Cardiac septum (tissue), 1 donor: ENCODE results near the gene STIMATE. TPM values are rescaled to one million over a fixed set of nuclear protein-coding genes. Genes with fewer than 3 reads are reported as not detected.

Experiments used
- DNase-seq: peaks from one replicate; pipeline ENCODE4 v3.0.0-alpha.2; 2020; ENCODE audit warnings: low spot score
- intact Hi-C: fragments of 100-400 bp; cut with DNase I; formaldehyde crosslinking; loops from one replicate; pipeline ENCODE4 v1.14.0; 2022
- total RNA-seq: library from RNA; stranded (reverse); fragmentation: NEBNext Ultra II Directional; extraction: Animal tissue kit (Norgen Biotek cat#: 25700); gene quantifications from one replicate; pipeline ENCODE4 v1.2.1, GENCODE V29; 2021
- donor health status: DM: no; HTN: no; CAD: no.

STIMATE gene
- total RNA-seq, 1 donor from 2014 or later, result 11.2 TPM

DNA sequence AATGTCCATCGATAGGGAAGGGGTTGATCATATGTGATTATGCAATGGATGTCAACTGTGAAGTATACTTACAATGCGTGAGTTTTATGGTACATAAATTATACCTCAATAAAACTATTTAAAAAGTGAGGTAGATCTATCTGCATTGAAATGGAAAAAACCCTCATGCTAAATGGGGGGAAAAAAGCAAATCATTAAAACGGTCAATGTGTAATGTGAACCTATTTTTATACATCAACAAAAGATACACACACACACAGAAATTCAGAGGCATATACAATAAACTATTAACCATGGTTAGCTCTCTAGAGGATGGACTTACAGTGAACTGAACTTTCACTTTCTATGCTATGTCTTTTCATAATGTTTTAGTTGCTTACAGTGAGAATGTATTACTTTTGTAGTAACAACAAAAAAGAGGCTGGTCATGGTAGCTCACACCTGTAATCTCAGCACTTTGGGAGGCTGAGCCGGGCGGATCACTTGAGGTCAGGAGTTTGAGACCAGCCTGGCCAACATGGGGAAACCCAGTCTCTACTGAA is 23.1 kb downstream of the STIMATE start:
- DNase-seq, result no peak
- intact Hi-C loops, result no loop called here

DNA sequence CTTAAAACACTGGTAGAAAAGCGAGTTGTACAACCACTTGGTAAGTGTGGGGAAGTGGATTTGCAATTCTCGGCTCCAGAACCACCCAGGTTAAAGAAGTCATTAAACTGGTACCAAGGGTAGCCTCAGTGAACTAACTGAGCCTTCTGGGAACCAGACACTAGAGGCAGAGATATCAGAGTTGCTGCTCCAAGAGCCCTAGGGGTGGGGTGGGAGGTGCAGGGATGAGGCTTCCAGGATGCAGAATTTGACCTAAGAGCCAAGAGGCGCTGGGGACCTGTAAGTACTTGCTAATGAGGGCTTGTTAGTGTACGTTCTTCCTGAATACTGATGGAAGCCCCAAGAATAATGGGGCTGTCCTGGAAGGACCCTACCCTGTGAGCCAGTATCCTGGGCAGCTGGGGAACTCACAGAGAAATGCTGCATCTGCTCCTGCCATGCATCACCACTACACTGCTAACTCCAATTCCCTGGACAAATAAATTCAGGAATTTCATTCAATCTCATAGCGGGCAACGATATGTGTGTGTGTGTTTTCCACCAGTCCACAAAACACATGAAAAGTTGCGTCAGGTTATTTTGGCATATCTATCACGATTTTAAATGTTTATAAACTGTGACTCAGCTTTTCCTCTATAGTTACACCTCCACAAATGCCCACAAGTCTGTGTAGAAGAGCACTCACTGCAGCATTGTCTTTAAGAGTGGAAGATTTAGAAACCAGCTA is 23.8 kb downstream of the STIMATE start:
- DNase-seq, result no peak
- intact Hi-C loops, result no loop called here

DNA sequence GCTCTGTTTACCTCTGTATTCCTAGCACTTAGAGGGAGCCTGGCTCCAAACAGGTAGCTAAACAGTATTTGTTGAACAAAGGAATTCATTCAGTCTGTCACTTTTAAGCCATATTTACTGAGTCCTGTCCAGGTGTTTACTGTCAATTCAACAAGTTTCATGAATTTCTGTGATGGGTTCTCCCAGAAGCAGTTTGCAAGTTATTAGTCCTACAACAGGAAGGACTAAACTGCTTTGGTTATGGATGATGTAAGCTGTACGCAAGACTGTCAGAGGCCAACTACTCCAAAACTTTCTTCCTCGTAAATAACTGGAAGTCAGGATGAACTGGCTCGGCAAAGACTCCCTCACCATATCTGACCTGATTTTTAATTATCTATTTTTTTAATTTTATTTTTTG is 25.1 kb downstream of the STIMATE start:
- DNase-seq, result no peak
- intact Hi-C loops, result no loop called here

DNA sequence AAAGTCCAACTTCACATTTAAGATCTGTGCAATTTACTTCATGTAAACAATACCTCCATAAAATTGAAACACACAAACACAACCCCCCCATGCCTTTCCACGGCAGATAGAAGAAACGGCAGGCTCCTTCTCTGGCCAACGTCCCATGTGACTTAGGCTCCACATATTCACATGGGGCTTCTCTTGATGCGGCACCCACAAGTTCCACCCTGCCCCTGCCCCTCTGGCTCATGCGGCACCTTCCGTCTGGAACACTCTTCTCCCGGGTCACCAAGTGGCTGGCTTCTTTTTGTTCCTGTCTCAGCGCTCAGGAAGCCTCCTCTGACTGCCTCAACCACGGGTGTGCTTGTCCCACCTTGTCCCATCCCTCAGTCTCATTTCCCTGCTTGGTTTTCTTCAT is 25.6 kb downstream of the STIMATE start:
- DNase-seq, result no peak
- intact Hi-C loops, result no loop called here

DNA sequence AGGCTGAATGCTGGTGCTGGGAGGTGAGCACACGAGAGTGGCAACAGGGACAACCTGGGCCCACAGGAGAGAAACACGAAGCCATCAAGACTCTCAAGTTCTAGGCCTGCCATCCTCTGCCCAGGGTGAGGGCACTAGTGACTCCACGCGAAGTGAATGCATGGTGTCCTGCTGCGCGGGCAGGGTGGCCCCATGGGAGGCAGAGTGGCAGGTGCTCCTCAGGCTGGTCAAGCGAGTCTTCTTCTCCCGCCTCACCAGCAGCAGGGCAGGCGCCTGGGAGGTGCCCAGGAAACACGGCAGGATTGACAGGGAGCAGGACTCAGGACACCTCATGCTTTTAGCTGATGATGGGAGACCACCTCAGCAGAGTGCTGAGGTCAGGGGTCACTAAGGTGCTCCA is 26.9 kb downstream of the STIMATE start:
- intact Hi-C loops, result no loop called here
- DNase-seq, result no peak

DNA sequence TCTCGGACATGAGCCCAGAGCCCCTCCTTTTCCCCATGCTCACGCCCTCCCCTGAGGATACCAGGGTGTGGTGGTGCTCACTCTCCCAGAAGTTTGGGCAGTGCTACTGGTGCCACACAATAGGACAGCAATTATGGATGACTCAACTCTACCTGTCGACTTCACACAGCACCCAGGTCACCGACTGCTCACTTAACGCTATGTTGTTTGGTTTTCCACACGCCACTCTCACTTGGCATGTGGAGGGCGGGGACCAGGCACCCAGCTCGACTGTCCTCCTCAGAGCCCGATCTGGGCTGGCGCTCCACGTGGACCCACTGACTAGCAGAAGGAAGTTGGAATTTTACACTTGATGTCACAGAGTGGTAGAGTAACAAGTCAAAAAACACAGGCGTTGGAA is 30.9 kb downstream of the STIMATE start:
- intact Hi-C loops, result no loop called here
- DNase-seq, result no peak

DNA sequence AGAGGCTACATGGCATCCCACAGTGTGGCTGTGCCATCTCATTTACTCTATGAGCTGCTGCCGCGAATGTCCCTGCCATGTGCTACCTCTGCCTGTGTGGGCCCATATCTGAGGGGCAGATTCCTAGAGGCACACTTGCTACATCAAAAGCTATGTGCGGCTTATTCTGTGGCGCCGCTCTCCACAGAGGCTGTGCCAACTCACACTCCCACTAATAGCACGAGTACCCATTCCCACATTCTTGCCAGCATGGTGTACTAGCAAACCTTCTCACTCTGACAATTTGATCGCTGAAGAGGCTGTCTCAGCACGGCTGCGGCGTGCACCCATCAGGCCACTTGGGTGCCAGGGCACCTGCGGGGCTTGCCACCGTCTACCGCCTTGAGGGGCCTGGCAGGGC is 31.4 kb downstream of the STIMATE start:
- intact Hi-C loops, result no loop called here
- no peak for DNase-seq

DNA sequence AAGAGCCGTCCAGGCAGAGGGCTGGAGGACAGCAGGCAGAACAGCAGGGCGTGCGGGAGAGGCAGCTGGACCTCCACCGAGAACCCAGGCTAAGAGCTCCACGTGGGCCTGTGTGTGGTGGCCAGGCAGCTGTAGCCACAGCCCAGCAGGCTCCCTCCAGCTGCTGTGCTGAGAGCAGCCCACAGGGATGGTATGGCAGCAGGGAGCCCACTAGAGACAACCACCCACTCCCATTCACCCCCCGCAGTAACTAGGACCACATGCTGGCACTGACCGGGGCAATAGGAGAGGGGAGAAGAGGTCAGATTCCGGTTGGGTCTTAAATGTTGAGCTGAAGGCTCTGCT is 37.0 kb downstream of the STIMATE start:
- intact Hi-C loops, result no loop called here
- DNase-seq, result no peak

DNA sequence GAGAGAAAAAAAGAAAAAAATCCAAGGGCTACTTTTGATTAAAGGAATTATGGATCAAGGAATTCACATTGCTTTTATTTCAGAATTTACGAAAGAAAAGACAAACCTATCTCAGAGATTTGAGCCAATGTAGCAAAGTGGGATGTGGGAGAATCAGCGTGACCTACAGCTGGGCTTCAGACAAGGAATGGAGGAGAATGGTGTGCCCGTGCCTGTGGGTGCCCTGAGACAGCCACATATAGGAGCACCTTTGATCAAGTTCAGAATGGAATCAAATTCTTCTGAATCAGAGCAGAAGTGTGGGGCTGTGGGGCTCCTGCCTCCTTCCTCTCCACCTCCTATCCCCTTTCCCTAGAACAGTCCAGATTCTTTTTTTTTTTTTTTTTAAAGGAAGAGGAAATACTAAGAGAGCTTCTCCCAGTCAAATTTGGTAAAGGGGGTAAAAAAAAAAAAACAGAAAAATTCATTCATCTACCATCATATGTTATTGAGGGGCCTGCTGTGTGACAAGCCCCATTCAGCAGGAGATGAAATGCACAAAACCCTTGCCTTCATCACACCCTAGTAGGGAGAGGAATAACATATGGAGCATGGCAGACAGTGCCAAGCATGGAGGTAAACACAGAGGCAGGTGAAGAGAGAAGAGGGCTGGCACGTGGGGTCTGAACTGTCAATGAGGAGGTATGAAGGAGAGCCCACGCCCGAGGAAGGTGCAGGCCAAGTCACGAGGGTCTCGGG is 37.5 kb downstream of the STIMATE start:
- intact Hi-C loops, result no loop called here
- DNase-seq, result no peak

DNA sequence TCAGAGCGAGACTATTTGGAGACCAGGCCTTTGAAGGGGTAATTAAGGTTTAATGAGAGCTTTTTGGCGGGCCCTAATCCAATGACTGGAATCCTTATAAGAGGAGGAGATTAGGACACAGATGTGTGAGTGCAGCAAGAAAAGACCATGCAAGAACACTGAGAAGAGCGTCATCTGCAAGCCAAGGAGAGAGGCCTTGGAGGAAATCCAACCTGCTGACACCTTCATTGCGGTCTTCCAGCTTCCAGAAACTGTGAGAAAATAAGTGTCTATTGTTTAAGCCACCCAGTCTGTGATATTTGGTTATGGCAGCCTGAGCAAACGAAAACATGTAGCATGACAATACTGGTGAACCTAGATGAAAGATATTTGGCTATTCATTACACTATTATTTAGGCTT is 39.5 kb downstream of the STIMATE start:
- intact Hi-C loops, result no loop called here
- no peak for DNase-seq

DNA sequence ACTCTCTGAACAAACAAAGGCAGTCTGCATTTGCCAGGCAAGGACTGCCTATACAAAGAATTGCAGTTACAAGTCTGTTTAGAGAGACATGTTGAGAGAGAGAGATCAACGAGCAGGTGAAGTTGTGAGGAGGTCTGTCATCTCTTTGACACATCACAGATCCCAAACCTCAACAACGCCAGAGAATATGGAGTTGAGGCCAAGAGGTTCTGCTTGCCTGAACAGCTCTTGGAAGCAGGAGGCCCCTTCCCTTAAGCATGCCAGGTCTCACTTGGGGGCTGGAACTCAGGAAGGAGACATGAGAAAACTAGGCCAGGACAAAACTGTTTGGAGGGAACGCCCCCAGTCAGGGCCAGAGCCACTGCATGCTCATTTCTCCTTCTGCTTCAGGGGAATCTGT is 40.2 kb downstream of the STIMATE start:
- intact Hi-C loops, result no loop called here

DNA sequence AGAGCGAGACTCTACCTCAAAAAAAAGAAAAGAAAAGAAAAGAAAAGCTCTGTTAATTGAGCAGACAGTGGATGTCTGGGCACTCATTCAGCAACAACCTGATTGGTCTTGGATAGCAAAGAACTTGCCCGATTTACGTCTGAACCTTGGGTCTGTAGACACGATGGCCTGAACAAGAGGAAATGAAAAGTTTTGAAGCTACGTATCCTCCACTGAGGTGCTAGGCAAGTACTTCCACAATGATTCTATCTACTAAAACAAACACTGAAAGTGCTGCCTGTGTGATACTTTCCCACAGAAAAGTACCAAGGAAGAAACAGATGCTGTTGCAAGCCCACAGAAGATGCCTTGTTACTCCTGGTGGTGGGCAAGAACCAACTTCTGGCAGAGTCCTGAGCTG is 40.7 kb downstream of the STIMATE start:
- intact Hi-C loops, result no loop called here
- DNase-seq, result no peak

More for the DNA sequence above, 40.2 kb downstream of the STIMATE start:
- DNase-seq, result no peak

DNA sequence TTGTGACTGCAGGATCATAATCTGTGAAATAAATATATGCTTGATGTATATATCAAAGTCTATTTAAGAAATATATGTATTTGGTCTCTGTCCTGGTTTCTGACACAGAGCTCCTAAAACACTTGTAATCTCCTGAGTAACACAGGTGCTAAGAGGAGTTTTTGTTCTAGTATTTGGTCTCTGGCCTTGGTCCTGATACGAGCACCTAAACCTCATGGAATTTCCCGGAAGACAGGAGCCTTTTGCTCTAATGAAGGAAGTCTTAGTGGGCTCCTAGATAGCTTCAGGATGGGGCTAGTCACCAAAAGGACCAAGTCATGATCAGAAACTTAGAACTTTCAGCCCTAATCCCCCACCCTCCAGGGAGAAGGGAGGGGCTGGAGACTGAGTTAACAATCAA is 43.3 kb downstream of the STIMATE start:
- DNase-seq, result no peak
- intact Hi-C loops, result loop anchor here (5.0 kb wide), 1 partner anchor 218 kb away; no protein-coding TSS in a partner anchor

DNA sequence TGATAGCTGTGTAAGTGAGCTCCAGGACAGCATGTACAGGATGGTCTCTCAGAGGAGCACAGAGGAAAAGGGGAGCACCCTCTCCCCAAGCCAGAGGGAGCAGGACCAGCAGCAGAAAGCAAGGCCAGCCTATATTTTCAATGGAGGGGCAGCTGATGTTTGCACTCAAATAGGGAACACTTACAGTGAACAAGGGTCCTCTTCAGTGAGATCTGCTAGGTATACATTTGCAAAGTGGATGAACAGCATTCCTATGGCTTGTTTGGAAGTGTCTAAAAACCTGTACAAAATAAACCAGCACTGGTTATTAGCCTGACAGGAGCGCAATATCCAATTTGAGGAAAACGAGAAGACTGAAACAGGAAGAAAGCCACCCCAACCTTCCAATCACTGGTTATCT is 44.9 kb downstream of the STIMATE start:
- intact Hi-C loops, result loop anchor here (5.0 kb wide), 1 partner anchor 220 kb away; no protein-coding TSS in a partner anchor
- DNase-seq, result no peak

DNA sequence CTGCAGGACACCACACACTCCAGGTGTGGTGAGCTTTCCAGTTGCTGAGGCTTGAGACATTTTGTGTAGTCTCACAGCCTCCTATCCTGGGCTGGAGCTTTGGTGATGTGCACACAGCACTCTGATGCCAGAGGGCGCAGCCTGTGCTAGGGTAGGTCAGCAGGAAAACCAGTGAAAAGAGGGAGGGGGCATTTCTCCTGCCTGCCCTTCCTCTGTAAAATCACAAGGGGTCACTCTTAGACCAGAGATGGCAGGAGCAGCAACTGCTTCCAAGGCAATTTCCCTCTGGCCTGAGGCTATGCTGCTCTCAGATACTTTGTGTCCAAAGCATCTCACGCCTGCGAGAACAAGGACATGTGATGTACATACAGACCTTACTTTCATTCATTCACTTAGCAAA is 46.0 kb downstream of the STIMATE start:
- intact Hi-C loops, result loop anchor here (5.0 kb wide), 1 partner anchor 221 kb away; no protein-coding TSS in a partner anchor
- no peak for DNase-seq

DNA sequence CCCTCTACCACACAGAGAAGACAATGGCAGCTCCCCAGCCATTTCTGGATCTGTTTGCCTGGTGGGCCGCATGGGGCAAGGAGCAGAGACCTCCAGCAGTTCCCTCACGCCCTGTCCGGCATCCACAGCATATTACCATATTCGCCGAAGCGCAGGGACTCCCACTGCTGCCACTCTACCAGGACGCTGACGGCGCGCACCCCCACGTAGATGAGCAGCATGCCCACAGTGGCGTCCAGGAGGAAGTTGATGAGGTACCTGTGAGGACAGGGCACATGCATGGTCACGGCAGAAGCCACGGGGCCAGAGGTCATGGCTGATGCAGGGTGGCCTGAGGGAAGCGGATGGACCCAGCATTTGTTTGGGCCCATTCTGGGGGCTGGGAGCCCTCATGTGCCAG is 47.7 kb downstream of the STIMATE start:
- no peak for DNase-seq
- intact Hi-C loops, result loop anchor here (5.0 kb wide), 2 partner anchors 48 to 223 kb away; partner anchors contain the start of gene STIMATE

DNA sequence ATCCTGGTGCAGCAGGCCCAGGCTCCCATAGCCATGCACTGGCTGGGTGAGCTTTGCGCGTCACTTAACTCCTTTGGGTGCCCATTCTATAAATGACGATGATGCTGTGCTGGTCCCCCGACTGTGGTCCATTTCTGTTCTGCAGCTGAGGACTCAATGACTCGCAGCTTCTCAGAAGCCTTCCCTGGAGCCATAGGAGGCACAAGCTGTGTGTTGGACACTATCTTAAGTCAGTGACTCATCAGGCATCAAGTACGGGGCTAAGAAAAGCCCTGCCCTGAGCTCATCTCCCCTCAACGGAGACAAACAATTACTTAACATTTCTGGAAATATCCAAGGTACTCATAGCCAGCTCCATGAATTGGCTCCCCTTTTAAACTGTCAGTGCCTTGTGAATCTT is 48.7 kb downstream of the STIMATE start:
- intact Hi-C loops, result loop anchor here (5.0 kb wide), 1 partner anchor 49 kb away; the partner anchor contains the start of gene STIMATE
- DNase-seq, result no peak

DNA sequence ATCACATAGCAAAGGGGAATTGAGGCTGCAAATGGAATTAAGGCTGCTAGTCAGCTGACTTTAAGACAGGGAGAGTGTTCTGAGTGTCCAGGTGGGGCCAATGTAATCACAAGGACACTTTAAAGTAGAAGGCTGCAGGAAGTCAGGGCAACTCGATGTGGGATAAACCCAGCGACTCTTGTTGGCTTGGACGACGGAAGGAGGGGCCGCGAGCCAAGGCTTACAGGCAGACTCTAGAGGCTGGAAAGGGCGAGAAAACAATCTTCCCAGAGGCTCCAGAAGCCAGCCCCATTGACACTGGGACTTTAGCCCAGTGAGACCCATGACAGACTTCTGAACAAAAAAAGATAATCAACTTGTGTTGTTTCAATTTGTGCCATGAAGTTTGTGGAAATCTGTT is 49.6 kb downstream of the STIMATE start:
- intact Hi-C loops, result loop anchor here (5.0 kb wide), 1 partner anchor 50 kb away; the partner anchor contains the start of gene STIMATE
- DNase-seq, result no peak

DNA sequence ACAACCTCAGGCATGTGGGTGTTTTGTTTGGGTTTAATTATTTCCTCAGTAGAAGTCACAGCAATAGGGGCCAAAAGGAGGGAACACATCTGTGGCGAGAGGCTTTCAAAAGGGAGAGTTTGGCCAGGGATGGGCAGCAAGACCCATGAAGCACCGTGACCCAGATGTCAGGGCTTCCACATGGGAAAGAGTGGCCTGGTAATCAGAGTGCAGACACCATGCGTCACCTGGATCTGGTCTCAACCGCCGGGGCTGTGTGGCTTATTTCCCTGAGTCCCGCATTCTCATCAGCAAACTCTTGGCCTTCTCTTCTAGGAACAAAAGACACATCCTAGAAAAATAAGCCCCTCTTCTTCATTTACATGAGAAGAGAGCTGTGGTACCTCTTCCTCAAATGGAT is 50.1 kb downstream of the STIMATE start:
- no peak for DNase-seq
- intact Hi-C loops, result loop anchor here (5.0 kb wide), 1 partner anchor 50 kb away; the partner anchor contains the start of gene STIMATE

DNA sequence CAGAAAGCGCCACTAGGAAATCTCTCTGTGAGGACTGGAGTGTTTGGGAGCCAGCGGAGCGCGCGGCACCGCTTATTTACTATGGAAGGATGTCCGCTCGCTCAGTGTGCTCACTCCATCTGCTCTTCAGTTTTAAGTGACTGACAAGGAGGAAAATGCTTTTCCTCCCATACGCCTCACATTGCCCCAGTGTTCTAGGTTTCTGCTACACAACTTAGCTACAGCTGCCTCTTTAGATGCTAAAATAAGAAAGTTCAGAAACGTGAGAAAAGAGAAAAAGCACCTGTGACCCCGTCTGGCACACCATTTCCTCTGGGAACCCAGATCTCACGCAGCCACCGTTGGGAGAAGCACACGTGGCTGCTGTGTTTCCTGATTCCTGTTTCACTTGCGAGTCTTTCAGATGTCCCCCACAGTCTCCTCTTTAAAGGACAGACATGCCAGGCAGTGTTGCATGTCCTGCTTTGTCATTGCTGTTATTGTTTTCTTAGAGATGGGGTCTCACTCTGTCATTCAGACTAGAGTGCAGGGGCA is 50.8 kb downstream of the STIMATE start:
- DNase-seq, result no peak
- intact Hi-C loops, result loop anchor here (5.0 kb wide), 1 partner anchor 51 kb away; the partner anchor contains the start of gene STIMATE
